ENCODE measurements around the gene RDM1.

The RDM1 gene

GRCh38 chr17:35932586-35932985 lies 2.0 kb upstream of the RDM1 start:
- TF ChIP-seq MAX (IDR thresholded peaks at IDR 0.05) (no peak), USF1 (IDR thresholded peaks at IDR 0.05) (no peak), CEBPB (IDR thresholded peaks at IDR 0.05) (no peak), FOXM1 (IDR thresholded peaks at IDR 0.05; ENCODE audit: borderline replicate concordance, low read depth) (no peak), REST (IDR thresholded peaks at IDR 0.05; ENCODE audit: low read depth) (no peak), NFIC (IDR thresholded peaks at IDR 0.05) (no peak), TEAD4 (IDR thresholded peaks at IDR 0.05) (no peak), YY1 (IDR thresholded peaks at IDR 0.05; ENCODE audit: low read depth) (no peak), TCF12 (IDR thresholded peaks at IDR 0.05; ENCODE audit: low read depth) (no peak), RAD21 (IDR thresholded peaks at IDR 0.05; ENCODE audit: low read depth) (no peak), EP300 (IDR thresholded peaks at IDR 0.05; ENCODE audit: borderline replicate concordance) (no peak), CREB1 (IDR thresholded peaks at IDR 0.05; ENCODE audit: low read depth) (no peak)

GRCh38 chr17:35931794-35932425 lies 1.3 kb upstream of the RDM1 start:
- TF ChIP-seq MAX (IDR thresholded peaks at IDR 0.05) (no peak), NFIC (IDR thresholded peaks at IDR 0.05) (no peak), FOXM1 (IDR thresholded peaks at IDR 0.05; ENCODE audit: borderline replicate concordance, low read depth) (no peak), REST (IDR thresholded peaks at IDR 0.05; ENCODE audit: low read depth) (no peak), TCF12 (IDR thresholded peaks at IDR 0.05; ENCODE audit: low read depth) (no peak), USF1 (IDR thresholded peaks at IDR 0.05) (no peak), RAD21 (IDR thresholded peaks at IDR 0.05; ENCODE audit: low read depth) (no peak), YY1 (IDR thresholded peaks at IDR 0.05; ENCODE audit: low read depth) (no peak), ZBTB7A (IDR thresholded peaks at IDR 0.05; ENCODE audit: low read depth) (no peak), CREB1 (IDR thresholded peaks at IDR 0.05; ENCODE audit: low read depth) (no peak), CEBPB (IDR thresholded peaks at IDR 0.05) (no peak)

GRCh38 chr17:35927714-35928113 lies 2.9 kb downstream of the RDM1 start:
- TF ChIP-seq USF1 (IDR thresholded peaks at IDR 0.05) (no peak), TEAD4 (IDR thresholded peaks at IDR 0.05) (no peak), NFIC (IDR thresholded peaks at IDR 0.05) (no peak), YY1 (IDR thresholded peaks at IDR 0.05; ENCODE audit: low read depth) (no peak), EGR1 (IDR thresholded peaks at IDR 0.05) (no peak), ZBTB7A (IDR thresholded peaks at IDR 0.05; ENCODE audit: low read depth) (no peak)

GRCh38 chr17:35923609-35924114 lies 6.9 kb downstream of the RDM1 start:
- no peak for TF ChIP-seq CREB1 (IDR thresholded peaks at IDR 0.05; ENCODE audit: low read depth)
- no peak for TF ChIP-seq ZBTB7A (IDR thresholded peaks at IDR 0.05; ENCODE audit: low read depth)
- no peak for TF ChIP-seq EGR1 (IDR thresholded peaks at IDR 0.05)
- no peak for TF ChIP-seq TAF1 (IDR thresholded peaks at IDR 0.05; ENCODE audit: low read depth)
- TF ChIP-seq TEAD4 (IDR thresholded peaks at IDR 0.05), result no peak
- TF ChIP-seq NFIC (IDR thresholded peaks at IDR 0.05), result no peak
- no peak for TF ChIP-seq USF1 (IDR thresholded peaks at IDR 0.05)
- TF ChIP-seq YY1 (IDR thresholded peaks at IDR 0.05; ENCODE audit: low read depth), result no peak
- no peak for TF ChIP-seq REST (IDR thresholded peaks at IDR 0.05; ENCODE audit: low read depth)
- TF ChIP-seq TCF12 (IDR thresholded peaks at IDR 0.05; ENCODE audit: low read depth), result no peak
- TF ChIP-seq EP300 (IDR thresholded peaks at IDR 0.05; ENCODE audit: borderline replicate concordance), result no peak
- TF ChIP-seq RAD21 (IDR thresholded peaks at IDR 0.05; ENCODE audit: low read depth), result no peak
- no peak for TF ChIP-seq FOXM1 (IDR thresholded peaks at IDR 0.05; ENCODE audit: borderline replicate concordance, low read depth)
- TF ChIP-seq MAX (IDR thresholded peaks at IDR 0.05), result no peak
- no peak for TF ChIP-seq CEBPB (IDR thresholded peaks at IDR 0.05)

Measured in Ishikawa (cell line).